ENCODE results near the gene TGFB1. TPM values are rescaled to one million over a fixed set of nuclear protein-coding genes. Genes with fewer than 3 reads are reported as not detected.

TGFB1 gene
- total and polyA plus RNA-seq, 9 of the 15 experiments (the other 6 are each of a cell fraction or from before 2014, with no cell fraction given) = 0.24 to 159 (median 17.2) TPM

GRCh38 chr19:41399091-41399490, 45.4 kb upstream of the TGFB1 start (continued):
- TF ChIP-seq MGA (IDR thresholded peaks at IDR 0.05) = no peak
